Mucosa of rectum (tissue), 2 donors: ENCODE measurements around the gene IKZF3.
A peak's percentile ranks its signal among the peaks of the same experiment; 100 is the strongest.

Experiments used
- H3K27ac ChIP-seq, 2 donors: one replicate each; pipeline ENCODE4 v1.7.0; 2013; ENCODE audit warnings: inconsistent platforms in 2 of 2, low read depth in 2 of 2, low read length in 2 of 2
- H3K27me3 ChIP-seq, 2 donors: one replicate each; pipeline ENCODE4 v1.7.0; 2013; ENCODE audit warnings: low read length in 2 of 2; ENCODE audit not compliant: control insufficient read depth in 2 of 2, insufficient read depth in 2 of 2
- H3K36me3 ChIP-seq, 2 donors: one replicate each; pipeline ENCODE4 v1.7.0; 2013; ENCODE audit warnings: low read length in 2 of 2; ENCODE audit not compliant: control insufficient read depth in 2 of 2, insufficient read depth in 2 of 2
- H3K4me1 ChIP-seq, 2 donors: one replicate each; pipeline ENCODE4 v1.7.0; 2013; ENCODE audit warnings: low read length in 2 of 2, mild to moderate bottlenecking in 1 of 2; ENCODE audit not compliant: control insufficient read depth in 2 of 2, insufficient read depth in 2 of 2
- H3K4me3 ChIP-seq, 2 donors: one replicate each; pipeline ENCODE4 v1.7.0; 2013; ENCODE audit warnings: low read length in 2 of 2
- H3K9ac ChIP-seq, 2 donors: one replicate each; pipeline ENCODE4 v1.7.0; 2013; ENCODE audit warnings: low read length in 2 of 2, low read depth in 1 of 2, mild to moderate bottlenecking in 1 of 2
- H3K9me3 ChIP-seq, 2 donors: one replicate each; pipeline ENCODE4 v1.7.0; 2013; ENCODE audit warnings: low read length in 2 of 2; ENCODE audit not compliant: control insufficient read depth in 2 of 2
- donor health status: healthy.
- donor health status: Normal muscosa, but diverticular disease.

The IKZF3 gene

DNA sequence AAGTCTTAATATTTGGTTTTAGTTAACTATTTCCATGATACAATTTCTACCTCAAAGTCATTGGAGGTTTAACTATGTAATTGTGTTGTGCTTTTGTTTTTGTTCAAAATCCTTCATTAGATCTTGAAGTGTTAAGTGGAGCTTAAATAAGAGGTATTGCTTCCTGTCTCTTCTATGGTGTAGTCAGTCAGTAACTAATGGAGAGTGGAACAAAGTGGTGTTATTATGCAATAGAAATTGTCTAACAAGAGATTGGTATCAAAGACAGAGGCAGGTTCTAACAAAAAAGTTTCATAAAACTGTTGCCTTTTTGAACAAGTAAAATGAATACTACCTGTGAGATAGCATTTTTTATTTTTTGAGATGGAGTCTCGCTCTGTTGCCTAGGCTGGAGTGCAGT, 81.1 kb downstream of the IKZF3 start:
- no peak overlapping the region for H3K9ac ChIP-seq

GRCh38 chr17:39782481-39782880, 81.6 kb downstream of the IKZF3 start:
- Histone ChIP-seq H3K9me3 (no peaks in the 10 kb centered on the region), H3K4me1 (peaks cover 0 to 5% of the 10 kb centered on the region in 2 donors), H3K27me3 (no peaks in the 10 kb centered on the region), H3K36me3 (peaks cover 0 to 2% of the 10 kb centered on the region in 2 donors), H3K27ac (no peak overlapping the region), H3K9ac (no peak overlapping the region), H3K4me3 (no peak overlapping the region)

More for the DNA sequence above, 81.1 kb downstream of the IKZF3 start:
- H3K4me1 ChIP-seq = peaks cover 0 to 5% of the 10 kb centered on the region in 2 donors
- H3K27ac ChIP-seq = no peak overlapping the region
- H3K4me3 ChIP-seq = no peak overlapping the region
- peaks cover 0 to 2% of the 10 kb centered on the region in 2 donors for H3K36me3 ChIP-seq
- no peaks in the 10 kb centered on the region for H3K9me3 ChIP-seq
- no peaks in the 10 kb centered on the region for H3K27me3 ChIP-seq

DNA sequence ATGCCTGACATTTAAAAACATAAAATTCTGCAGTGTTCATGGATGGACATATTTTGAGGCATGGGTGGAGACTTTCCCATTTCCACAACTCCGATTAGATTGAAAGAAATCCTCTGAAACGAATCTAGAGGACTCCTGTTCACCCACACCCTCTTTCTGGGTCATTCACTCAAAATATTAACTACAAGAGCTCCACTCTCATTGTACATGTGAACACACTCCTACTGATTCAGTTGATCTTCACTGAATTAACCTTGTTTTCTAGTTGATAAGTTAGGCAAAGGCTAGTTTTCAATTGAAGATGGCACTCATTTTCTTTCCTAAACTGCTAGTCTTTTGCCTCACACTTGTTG, 82.3 kb downstream of the IKZF3 start:
- no peak overlapping the region for H3K4me3 ChIP-seq
- no peak overlapping the region for H3K9ac ChIP-seq
- H3K9me3 ChIP-seq = no peaks in the 10 kb centered on the region
- peaks cover 0 to 2% of the 10 kb centered on the region in 2 donors for H3K36me3 ChIP-seq
- H3K27me3 ChIP-seq = no peaks in the 10 kb centered on the region
- peaks cover 0 to 5% of the 10 kb centered on the region in 2 donors for H3K4me1 ChIP-seq
- peak overlapping the region in 1 of 2 donors; percentile 16 for H3K27ac ChIP-seq

DNA sequence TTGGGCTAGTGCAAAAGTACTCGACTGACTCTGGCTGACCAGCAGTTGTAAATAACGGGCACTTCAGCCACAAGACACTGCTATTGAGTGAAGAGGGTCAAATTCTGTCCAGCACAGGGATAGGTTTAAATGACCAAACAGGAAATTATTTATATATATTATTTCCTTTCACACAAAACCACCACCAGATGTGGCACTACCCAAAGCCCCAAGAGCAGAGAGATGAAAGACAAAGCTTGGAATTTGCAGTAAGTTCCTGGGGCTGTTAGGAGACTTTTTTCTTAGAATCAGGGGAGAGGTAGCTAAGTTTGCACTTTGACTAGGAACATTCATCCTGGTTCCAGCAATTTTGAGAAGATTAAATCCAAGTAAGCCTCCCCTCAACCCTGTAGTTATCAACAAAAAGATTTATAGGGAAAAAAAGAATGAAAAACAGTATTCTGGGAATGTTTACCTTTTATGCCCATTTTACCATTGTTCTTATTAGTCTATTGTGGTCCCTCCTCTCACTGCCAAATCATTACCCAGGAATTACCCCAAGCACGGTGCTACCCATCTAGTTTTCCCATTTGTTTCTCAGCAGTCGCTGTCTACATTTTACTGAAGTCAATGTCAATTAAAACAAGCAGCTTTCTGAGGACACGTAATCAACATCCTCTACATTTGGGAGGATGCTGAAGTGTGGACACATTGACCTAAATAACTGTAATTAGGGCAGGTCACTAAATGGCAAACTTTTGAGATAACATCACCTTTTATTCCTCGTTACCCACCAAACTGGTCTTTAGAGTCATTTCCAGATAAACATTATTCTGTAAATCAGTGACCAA, 82.9 kb downstream of the IKZF3 start:
- peaks cover 0 to 2% of the 10 kb centered on the region in 2 donors for H3K36me3 ChIP-seq
- no peaks in the 10 kb centered on the region for H3K9me3 ChIP-seq
- H3K27me3 ChIP-seq = no peaks in the 10 kb centered on the region
- no peak overlapping the region for H3K4me3 ChIP-seq
- no peak overlapping the region for H3K9ac ChIP-seq
- peaks cover 0 to 5% of the 10 kb centered on the region in 2 donors for H3K4me1 ChIP-seq
- no peak overlapping the region for H3K27ac ChIP-seq

- peak overlapping the region; percentile 71 to 75 for H3K27ac ChIP-seq
- H3K9me3 ChIP-seq = no peaks in the 10 kb centered on the region
- peaks cover 0 to 17% of the 10 kb centered on the region in 2 donors for H3K4me1 ChIP-seq
- H3K9ac ChIP-seq = peak overlapping the region; percentile 26 to 53
- H3K4me3 ChIP-seq = peak overlapping the region; percentile 52 to 67
- no peaks in the 10 kb centered on the region for H3K36me3 ChIP-seq
- H3K27me3 ChIP-seq = peaks cover 3 to 4% of the 10 kb centered on the region in 2 donors
Measured at GRCh38 chr17:39777534-39778365, 86.4 kb downstream of the IKZF3 start.

- no peaks in the 10 kb centered on the region for H3K9me3 ChIP-seq
- H3K27ac ChIP-seq = peak overlapping the region; percentile 57 to 75
- H3K4me3 ChIP-seq = peak overlapping the region in 1 of 2 donors; percentile 67
- H3K4me1 ChIP-seq = peaks cover 0 to 13% of the 10 kb centered on the region in 2 donors
- peaks cover 3 to 4% of the 10 kb centered on the region in 2 donors for H3K27me3 ChIP-seq
- peak overlapping the region in 1 of 2 donors; percentile 44 for H3K9ac ChIP-seq
- no peaks in the 10 kb centered on the region for H3K36me3 ChIP-seq
Measured at GRCh38 chr17:39776252-39776651, 87.9 kb downstream of the IKZF3 start.

- Histone ChIP-seq H3K27me3 (peaks cover 3 to 4% of the 10 kb centered on the region in 2 donors), H3K36me3 (no peaks in the 10 kb centered on the region), H3K9me3 (no peaks in the 10 kb centered on the region), H3K9ac (peak overlapping the region in 1 of 2 donors; percentile 24), H3K4me3 (peak overlapping the region in 1 of 2 donors; percentile 37), H3K27ac (peak overlapping the region in 1 of 2 donors; percentile 48), H3K4me1 (peaks cover 3 to 13% of the 10 kb centered on the region in 2 donors)
Measured at GRCh38 chr17:39775031-39775430, 89.1 kb downstream of the IKZF3 start.

DNA sequence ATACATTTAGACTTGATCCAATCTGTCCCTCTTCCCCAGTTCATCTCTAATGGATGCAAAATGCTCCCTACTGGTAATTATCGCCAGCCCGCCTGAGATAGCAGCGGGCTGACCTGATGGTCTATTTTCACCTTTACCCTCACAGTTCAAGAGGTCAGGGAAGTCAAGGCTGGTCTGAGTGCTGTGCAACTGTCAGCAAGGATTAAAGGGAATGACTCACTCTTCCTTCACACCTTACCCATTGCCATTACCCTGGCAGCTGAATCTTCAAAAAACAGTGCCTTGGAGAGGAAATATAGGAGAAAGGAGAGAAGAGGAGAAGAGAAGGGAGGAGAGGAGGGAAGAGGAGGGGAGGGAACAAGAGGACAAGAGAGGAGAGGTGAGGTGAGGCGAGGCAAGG, 90.1 kb downstream of the IKZF3 start:
- peak overlapping the region in 1 of 2 donors; percentile 36 for H3K9ac ChIP-seq

GRCh38 chr17:39772987-39773934, 90.9 kb downstream of the IKZF3 start:
- H3K27ac ChIP-seq = peak overlapping the region; percentile 48 to 78
- H3K36me3 ChIP-seq = no peaks in the 10 kb centered on the region
- H3K27me3 ChIP-seq = peaks cover 3 to 4% of the 10 kb centered on the region in 2 donors
- no peaks in the 10 kb centered on the region for H3K9me3 ChIP-seq
- peaks cover 3 to 16% of the 10 kb centered on the region in 2 donors for H3K4me1 ChIP-seq
- no peak overlapping the region for H3K4me3 ChIP-seq
- peak overlapping the region in 1 of 2 donors; percentile 4 for H3K9ac ChIP-seq

More for the DNA sequence above, 90.1 kb downstream of the IKZF3 start:
- H3K9me3 ChIP-seq = no peaks in the 10 kb centered on the region
- peaks cover 3 to 15% of the 10 kb centered on the region in 2 donors for H3K4me1 ChIP-seq
- H3K36me3 ChIP-seq = no peaks in the 10 kb centered on the region
- peak overlapping the region in 1 of 2 donors; percentile 37 for H3K4me3 ChIP-seq
- peaks cover 3 to 4% of the 10 kb centered on the region in 2 donors for H3K27me3 ChIP-seq
- H3K27ac ChIP-seq = peak overlapping the region; percentile 11 to 72
